ENCODE measurements around the gene FBXO36.
"Not testable (repeated sequence)": the region's sequence is repeated elsewhere in the genome, so short reads cannot be mapped to it uniquely, and the experiment has no call there.

FBXO36 gene

DNA sequence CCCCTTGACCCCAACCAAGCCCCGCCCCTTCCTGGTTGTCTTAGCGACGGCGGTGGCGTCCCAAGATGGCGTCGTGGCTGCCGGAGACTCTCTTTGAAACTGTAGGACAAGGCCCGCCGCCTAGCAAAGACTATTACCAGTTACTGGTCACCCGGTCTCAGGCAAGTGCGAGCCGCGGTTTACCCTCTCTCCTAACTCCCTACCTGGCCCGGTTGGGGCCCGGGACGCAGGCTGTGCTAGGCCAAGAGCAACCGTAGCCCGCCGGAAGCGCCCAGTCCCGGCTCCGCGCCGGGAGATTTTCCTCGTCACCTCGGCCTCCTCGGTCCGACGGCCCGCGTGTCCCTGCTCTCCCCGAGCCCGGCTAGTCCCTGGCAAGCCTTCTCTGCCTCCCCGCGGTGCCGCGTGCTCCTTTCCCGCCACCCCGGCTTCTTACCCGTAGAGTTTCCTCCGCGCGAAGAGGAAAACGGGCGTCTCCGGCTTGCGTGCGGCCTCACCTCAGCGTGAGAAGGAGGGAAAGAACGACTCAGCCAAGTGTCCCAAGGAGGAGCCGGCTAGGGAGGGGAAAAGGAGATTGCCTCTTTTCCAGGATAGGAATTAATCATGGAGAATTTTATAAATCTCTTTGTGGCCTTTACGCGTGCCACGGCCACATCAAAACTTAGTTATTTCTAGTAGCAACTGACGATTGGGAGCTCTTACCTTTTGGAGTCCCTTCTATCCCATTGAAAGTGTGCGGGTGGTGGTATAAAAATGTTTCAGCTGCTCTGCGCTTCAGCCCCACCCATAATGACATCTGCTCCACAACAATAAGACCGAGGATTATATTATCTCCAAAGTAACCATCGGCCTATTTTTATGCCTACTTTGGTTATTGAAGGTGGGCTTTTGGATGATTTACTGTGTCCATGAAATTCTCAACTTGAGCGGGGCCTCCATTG lies at the start of gene FBXO36:
FBXO36 (plus strand) TSS at position 55 of the 938 bp plus-strand sequence; CDS start at position 66, 11 bp downstream.
- peak; percentile 83 to 87 for DNase-seq

GRCh38 chr2:229873123-229873581 lies 49.2 kb upstream of the FBXO36 start:
- DNase-seq: no peak

- no peak for DNase-seq
Observed at GRCh38 chr2:229874647-229875046, 47.7 kb upstream of the FBXO36 start.

- DNase-seq: no peak
Observed at GRCh38 chr2:229875549-229875948, 46.8 kb upstream of the FBXO36 start.

- no peak for DNase-seq
Observed at GRCh38 chr2:229879191-229879950, 42.9 kb upstream of the FBXO36 start.

- DNase-seq: no peak
Observed at GRCh38 chr2:229880892-229881586, 41.3 kb upstream of the FBXO36 start.

DNA sequence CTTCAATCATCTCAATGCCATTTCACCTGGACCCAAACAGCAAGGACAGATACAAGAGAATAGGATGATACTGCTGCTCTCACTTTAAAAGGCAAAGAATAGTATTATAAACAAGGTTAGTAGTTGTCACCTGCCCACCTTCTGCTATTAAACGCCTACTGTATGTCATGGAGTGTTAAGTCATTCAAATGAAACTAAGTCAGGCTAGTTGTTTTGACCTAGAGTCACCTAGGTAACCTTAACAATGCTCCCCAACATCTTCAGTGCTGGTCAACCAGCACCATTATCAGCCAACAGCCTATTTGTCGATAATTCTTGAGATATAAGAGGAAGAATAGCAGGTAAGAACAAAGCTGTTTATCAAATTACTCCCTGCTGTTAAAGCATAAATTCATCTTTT lies 39.7 kb upstream of the FBXO36 start:
- DNase-seq: no peak

DNA sequence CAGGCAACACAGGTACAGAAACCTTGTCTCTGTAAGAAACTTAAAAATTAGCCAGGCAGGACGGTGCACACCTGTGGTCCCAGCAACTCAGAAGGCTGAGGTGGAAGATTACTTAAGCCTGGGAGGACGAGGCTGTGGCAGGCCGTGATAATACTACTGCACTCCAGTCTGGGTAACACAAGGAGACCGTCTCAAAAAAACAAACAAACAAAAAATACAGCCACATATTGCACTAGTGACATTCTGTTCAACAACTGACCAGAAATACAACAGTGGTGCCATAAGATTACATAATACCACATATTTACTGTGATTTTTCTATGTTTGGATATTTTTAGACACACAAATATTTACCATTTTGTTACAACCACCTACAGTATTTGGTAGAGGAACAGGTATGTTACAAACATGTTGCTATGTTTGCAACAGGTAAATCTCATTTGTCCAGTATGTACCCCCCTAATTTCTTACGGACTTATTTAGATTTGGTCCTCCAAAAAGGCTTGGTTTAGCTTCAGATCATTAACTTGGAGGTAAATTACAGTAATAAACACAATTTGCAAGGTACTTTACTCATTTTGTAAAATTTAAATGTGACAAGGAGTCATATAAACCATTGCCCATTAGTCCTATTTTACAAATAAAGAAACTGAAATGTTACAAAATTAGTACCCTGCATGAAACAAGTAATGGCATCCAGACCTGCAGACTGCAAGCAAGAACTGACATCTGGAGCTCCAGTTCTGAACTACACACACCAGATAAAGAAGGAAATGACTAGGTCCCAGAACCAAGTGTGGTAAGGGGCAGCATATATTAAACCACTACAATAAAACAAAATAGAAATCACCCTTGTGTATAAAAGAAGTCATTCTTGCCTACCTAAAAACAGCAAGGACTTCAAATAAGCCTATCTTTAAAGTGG lies 37.3 kb upstream of the FBXO36 start:
- no peak for DNase-seq

DNA sequence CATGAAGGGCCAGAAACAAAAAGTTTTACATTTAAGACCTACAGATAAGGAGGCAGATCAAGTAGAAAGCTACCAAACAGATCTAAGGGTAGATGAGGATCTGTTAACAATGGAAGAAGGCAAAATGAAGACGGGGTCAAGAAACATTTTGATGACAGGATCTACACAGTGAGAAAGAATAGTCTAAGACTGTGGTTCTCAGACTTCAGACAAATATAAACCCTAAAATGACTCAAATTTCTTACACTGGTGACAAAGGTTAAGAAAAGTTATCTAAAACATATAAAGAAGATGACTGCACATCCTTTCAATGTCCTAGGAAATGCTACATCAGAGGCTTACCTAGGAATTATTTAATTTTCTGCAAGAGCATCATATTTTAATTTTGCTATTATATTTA lies 34.9 kb upstream of the FBXO36 start:
- DNase-seq: no peak

- no peak for DNase-seq
Observed at GRCh38 chr2:229888031-229888430, 34.3 kb upstream of the FBXO36 start.

DNA sequence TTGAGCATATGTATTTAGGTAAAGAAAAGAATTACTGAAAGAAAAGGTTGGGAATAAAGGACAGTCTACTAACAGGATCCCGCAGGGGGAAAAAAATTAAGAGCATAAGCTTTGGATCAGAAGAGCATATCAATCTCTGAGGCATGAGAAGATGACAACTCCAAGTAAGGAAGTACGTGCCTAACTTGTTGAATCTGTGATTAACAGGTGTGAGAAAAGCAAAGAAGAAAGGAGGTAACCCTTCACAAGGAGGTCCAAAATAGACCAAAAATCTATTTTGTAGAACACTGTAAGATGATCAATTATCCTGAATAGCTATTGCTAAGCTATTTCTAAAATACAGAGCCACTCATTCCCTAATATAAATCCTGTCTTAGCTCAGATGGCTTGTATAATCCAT lies 33.3 kb upstream of the FBXO36 start:
- DNase-seq: no peak

DNA sequence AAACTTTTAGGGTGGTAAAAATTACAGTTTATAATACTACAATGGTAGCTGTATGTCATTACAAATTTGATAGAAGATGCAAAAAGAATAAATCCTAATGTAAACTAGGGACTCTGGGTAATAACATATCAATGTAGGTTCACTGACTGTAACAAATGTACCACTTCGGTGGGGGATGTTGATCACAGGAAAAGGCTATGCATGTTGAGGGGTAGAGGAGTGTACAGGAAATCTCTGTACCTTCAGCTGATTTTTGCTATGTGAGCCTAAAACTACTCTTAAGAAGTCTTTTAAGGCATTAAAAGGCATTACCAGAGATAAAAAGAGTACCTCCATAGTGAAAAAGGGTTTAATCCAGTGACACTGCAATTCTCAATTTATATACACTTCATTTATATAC lies 25.4 kb upstream of the FBXO36 start:
- DNase-seq: no peak

GRCh38 chr2:229899604-229900003 lies 22.7 kb upstream of the FBXO36 start:
- DNase-seq: no peak

- no peak for DNase-seq
Observed at GRCh38 chr2:229900012-229900411, 22.3 kb upstream of the FBXO36 start.

GRCh38 chr2:229900514-229900913 lies 21.8 kb upstream of the FBXO36 start:
- DNase-seq: not testable (repeated sequence)

DNA sequence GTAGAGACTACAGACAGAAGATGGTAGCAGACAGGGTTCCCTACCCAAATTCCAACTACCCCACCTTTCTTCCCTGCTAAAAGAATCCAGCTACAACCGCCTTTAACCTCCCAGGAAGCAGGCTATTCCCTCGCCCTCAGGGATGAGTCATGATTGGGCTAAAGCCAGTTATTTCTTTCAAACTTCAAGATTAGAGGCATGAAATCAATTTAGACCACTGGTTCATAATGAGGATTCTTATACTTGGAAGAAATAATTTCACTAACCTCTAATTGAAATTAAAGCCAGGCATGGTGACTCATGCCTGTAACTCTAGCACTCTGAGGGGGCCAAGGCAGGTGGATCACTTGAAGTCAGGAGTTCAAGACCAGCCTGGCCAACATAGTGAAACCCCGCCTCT lies 20.5 kb upstream of the FBXO36 start:
- no peak for DNase-seq

DNA sequence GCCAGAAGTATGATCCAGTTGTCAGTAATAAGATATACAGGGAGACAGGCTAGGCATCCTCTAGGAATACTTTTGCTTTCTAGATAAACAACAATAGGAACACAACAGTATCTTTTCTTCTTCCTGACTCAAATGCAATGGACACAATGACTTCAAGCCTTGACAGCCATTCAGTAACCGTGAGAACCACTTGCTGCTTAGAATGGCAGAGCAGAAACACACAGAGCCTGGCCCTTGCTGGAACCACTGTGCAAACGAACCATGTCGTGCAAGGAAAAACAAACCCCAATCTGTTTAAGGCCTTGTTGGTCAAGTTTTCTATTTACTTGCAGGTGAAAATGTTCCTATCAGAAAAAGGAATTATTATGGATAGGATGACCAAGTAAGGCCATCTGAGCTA lies 19.3 kb upstream of the FBXO36 start:
- no peak for DNase-seq

GRCh38 chr2:229905601-229906000 lies 16.7 kb upstream of the FBXO36 start:
- no peak for DNase-seq

- no peak for DNase-seq
Observed at GRCh38 chr2:229909090-229909489, 13.2 kb upstream of the FBXO36 start.

GRCh38 chr2:229910147-229910831 lies 12.0 kb upstream of the FBXO36 start:
- no peak for DNase-seq

DNA sequence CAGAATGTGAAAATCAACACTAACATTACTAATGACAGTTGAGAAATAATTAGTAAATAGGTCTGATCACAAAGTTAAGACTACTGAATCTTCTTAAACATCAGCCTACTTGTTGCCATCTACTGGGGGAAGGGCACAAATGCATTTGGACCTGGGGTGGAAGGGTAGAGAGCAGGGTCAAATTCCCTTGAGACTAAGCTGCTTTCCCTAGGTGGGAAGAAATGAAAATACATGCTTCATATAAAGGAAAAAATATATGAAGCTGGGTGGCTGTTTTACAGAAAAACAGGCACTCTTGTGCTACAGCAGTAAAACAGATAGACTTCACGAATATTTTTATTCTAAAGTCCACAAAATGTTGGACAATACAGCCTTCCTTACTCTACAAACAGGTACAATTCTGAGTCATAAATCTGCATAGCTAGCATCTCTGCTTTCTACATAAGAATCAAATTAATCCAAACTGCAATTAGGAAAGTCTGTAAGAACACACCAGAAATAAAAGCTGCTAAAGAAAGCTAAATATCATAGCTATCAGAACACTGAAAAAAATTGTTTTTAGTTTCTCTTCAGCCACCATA lies 11.4 kb upstream of the FBXO36 start:
- DNase-seq: no peak

Measured in stimulated activated CD4-positive, alpha-beta T cell treated with anti-CD3 and anti-CD28 coated beads, Interleukin-4, amount 100 ng/mL, for 4 hours (primary cell).